OCI-LY1 (cell line): ENCODE data around the gene MCU.

ENCODE experiments used
- CTCF ChIP-seq: fragments of 200-600 bp; sonication (generic), shearing (Covaris generic); IDR thresholded peaks from 2 replicates; pipeline ENCODE4 v1.5.1; 2017; ENCODE audit warnings: mild to moderate bottlenecking, antibody characterized with exemption, low read length, moderate library complexity, mixed read lengths
- EZH2 ChIP-seq: fragments of 200-600 bp; sonication (generic), shearing (Covaris generic); IDR thresholded peaks from 2 replicates; pipeline ENCODE4 v1.8.0; 2017; ENCODE audit warnings: borderline replicate concordance, mixed run types, mild to moderate bottlenecking, antibody characterized with exemption, low read length, moderate library complexity, mixed read lengths

GRCh38 chr10:72840319-72840718, 148.4 kb downstream of the MCU start:
- TF ChIP-seq CTCF = no peak
- no peak for TF ChIP-seq EZH2
